Trophoblast cell (in vitro differentiated cells and primary cell): ENCODE data around the gene NPEPL1.

Source experiments
- DNase-seq, 2 donors: peaks; one replicate each; pipeline ENCODE4 v3.0.0-alpha.2; 2016
- H2AFZ ChIP-seq: 2 replicates; pipeline ENCODE4 v1.6.1; 2013; ENCODE audit warnings: low read length, moderate library complexity, mild to moderate bottlenecking; ENCODE audit not compliant: insufficient read depth, poor library complexity
- H2AK5ac ChIP-seq: 2 replicates; pipeline ENCODE4 v1.6.1; 2013; ENCODE audit warnings: mild to moderate bottlenecking, low read length
- H2BK120ac ChIP-seq: 2 replicates; pipeline ENCODE4 v1.6.1; 2013; ENCODE audit warnings: low read length, mild to moderate bottlenecking, moderate library complexity; ENCODE audit not compliant: insufficient read depth, poor library complexity
- H2BK12ac ChIP-seq: 2 replicates; pipeline ENCODE4 v1.6.1; 2013; ENCODE audit warnings: mild to moderate bottlenecking, low read length, moderate library complexity
- H2BK5ac ChIP-seq: 2 replicates; pipeline ENCODE4 v1.6.1; 2013; ENCODE audit warnings: low read length, low read depth, moderate library complexity, mild to moderate bottlenecking; ENCODE audit not compliant: poor library complexity
- H3K14ac ChIP-seq: 2 replicates; pipeline ENCODE4 v1.6.1; 2013; ENCODE audit warnings: mild to moderate bottlenecking, low read length
- H3K18ac ChIP-seq: 2 replicates; pipeline ENCODE4 v1.6.1; 2013; ENCODE audit warnings: mild to moderate bottlenecking, low read length
- H3K23ac ChIP-seq: 2 replicates; pipeline ENCODE4 v1.6.1; 2013; ENCODE audit warnings: low read length
- H3K27ac ChIP-seq: 2 replicates; pipeline ENCODE4 v1.5.1; 2013; ENCODE audit warnings: low read depth, mild to moderate bottlenecking, inconsistent platforms, low read length, moderate library complexity
- H3K27me3 ChIP-seq: 2 replicates; pipeline ENCODE4 v1.6.1; 2013; ENCODE audit warnings: inconsistent platforms, mild to moderate bottlenecking, low read length, moderate library complexity; ENCODE audit not compliant: insufficient read depth
- H3K36me3 ChIP-seq, 2 experiments: 1 replicate in 1 of 2; 2 replicates in 1 of 2; pipeline ENCODE4 v1.6.1; 2013; ENCODE audit warnings: low read length in 2 of 2, mild to moderate bottlenecking in 2 of 2, moderate library complexity in 1 of 2; ENCODE audit not compliant: insufficient read depth in 2 of 2, control insufficient read depth in 1 of 2
- H3K4ac ChIP-seq: 2 replicates; pipeline ENCODE4 v1.6.1; 2013; ENCODE audit warnings: low read depth, mild to moderate bottlenecking, low read length, moderate library complexity
- H3K4me1 ChIP-seq, 2 experiments: 1 replicate in 1 of 2; 2 replicates in 1 of 2; pipeline ENCODE4 v1.6.1; 2013; ENCODE audit warnings: low read length in 2 of 2, mild to moderate bottlenecking in 2 of 2, moderate library complexity in 1 of 2; ENCODE audit not compliant: insufficient read depth in 2 of 2, control insufficient read depth in 1 of 2
- H3K4me2 ChIP-seq: 2 replicates; pipeline ENCODE4 v1.6.1; 2013; ENCODE audit warnings: inconsistent platforms, mild to moderate bottlenecking, low read length, moderate library complexity
- H3K4me3 ChIP-seq: 2 replicates; pipeline ENCODE4 v1.5.1; 2013; ENCODE audit warnings: mild to moderate bottlenecking, low read depth, low read length, inconsistent platforms
- H3K79me1 ChIP-seq: one replicate; pipeline ENCODE4 v1.6.1; 2013; ENCODE audit warnings: low read length
- H3K79me2 ChIP-seq: 2 replicates; pipeline ENCODE4 v1.6.1; 2013; ENCODE audit warnings: low read length, mild to moderate bottlenecking; ENCODE audit not compliant: control insufficient read depth, insufficient read depth, poor library complexity
- H3K9ac ChIP-seq: 2 replicates; pipeline ENCODE4 v1.6.1; 2013; ENCODE audit warnings: mild to moderate bottlenecking, low read length
- H3K9me3 ChIP-seq: 2 replicates; pipeline ENCODE4 v1.6.1; 2013; ENCODE audit warnings: low read depth, mild to moderate bottlenecking, control low read depth, inconsistent platforms, low read length; ENCODE audit not compliant: insufficient read depth
- H4K12ac ChIP-seq: 2 replicates; pipeline ENCODE4 v1.6.1; 2013; ENCODE audit warnings: low read depth, mild to moderate bottlenecking, low read length, moderate library complexity
- H4K8ac ChIP-seq: 2 replicates; pipeline ENCODE4 v1.6.1; 2013; ENCODE audit warnings: low read depth, mild to moderate bottlenecking, low read length, moderate library complexity
- H4K91ac ChIP-seq: one replicate; pipeline ENCODE4 v1.6.1; 2013; ENCODE audit warnings: low read depth, mild to moderate bottlenecking, low read length, moderate library complexity
- WGBS: extraction: QIAGEN DNeasy Blood & Tissue Kit; methylation state at CpG from one replicate; pipeline ENCODE4 v1.1.7; 2013; ENCODE audit warnings: missing lambda C conversion rate; ENCODE audit not compliant: insufficient read length, insufficient coverage; ENCODE audit errors: extremely low coverage; 5-methylcytosine and 5-hydroxymethylcytosine counted together

Gene NPEPL1

GRCh38 chr20:58659841-58660240 is 32.8 kb upstream of the NPEPL1 start:
- H3K4me1 ChIP-seq = no peaks in the 10 kb centered on the region
- no peak overlapping the region for H3K14ac ChIP-seq
- H3K9me3 ChIP-seq = no peaks in the 10 kb centered on the region
- H3K27ac ChIP-seq = no peak overlapping the region
- no peak overlapping the region for H4K8ac ChIP-seq
- H3K79me1 ChIP-seq = no peaks in the 10 kb centered on the region
- H3K36me3 ChIP-seq = peaks cover 8 to 12% of the 10 kb centered on the region in 2 experiments
- H3K4me3 ChIP-seq = no peak overlapping the region
- no peaks in the 10 kb centered on the region for H3K27me3 ChIP-seq
- H4K12ac ChIP-seq = no peak overlapping the region
- no peak overlapping the region for H3K4ac ChIP-seq
- no peak overlapping the region for H3K23ac ChIP-seq
- H2BK12ac ChIP-seq = no peak overlapping the region
- H2BK120ac ChIP-seq = no peak overlapping the region
- no peak overlapping the region for H2AFZ ChIP-seq
- no peak overlapping the region for H3K9ac ChIP-seq
- peaks cover 1% of the 10 kb centered on the region for H3K79me2 ChIP-seq
- H2BK5ac ChIP-seq = no peak overlapping the region
- no peak overlapping the region for H3K4me2 ChIP-seq
- no CpG with 5 or more reads among the region's 3 CpGs for WGBS
- no peak overlapping the region for H4K91ac ChIP-seq
- no peak overlapping the region for H3K18ac ChIP-seq
- DNase-seq = peak; percentile 35 to 36
- H2AK5ac ChIP-seq = no peak overlapping the region

- DNase-seq = no peak
- no peak overlapping the region for H4K12ac ChIP-seq
- H2BK5ac ChIP-seq = no peak overlapping the region
- no peak overlapping the region for H2BK120ac ChIP-seq
- H3K79me2 ChIP-seq = peaks cover 1% of the 10 kb centered on the region
- no peak overlapping the region for H2BK12ac ChIP-seq
- H3K4me3 ChIP-seq = no peak overlapping the region
- no peak overlapping the region for H2AFZ ChIP-seq
- H3K36me3 ChIP-seq = peaks cover 8 to 17% of the 10 kb centered on the region in 2 experiments
- no peak overlapping the region for H3K18ac ChIP-seq
- no peak overlapping the region for H2AK5ac ChIP-seq
- no peaks in the 10 kb centered on the region for H3K79me1 ChIP-seq
- no CpG with 5 or more reads among the region's 14 CpGs for WGBS
- no peak overlapping the region for H3K27ac ChIP-seq
- no peak overlapping the region for H3K9ac ChIP-seq
- H3K4me1 ChIP-seq = no peaks in the 10 kb centered on the region
- no peak overlapping the region for H4K8ac ChIP-seq
- no peaks in the 10 kb centered on the region for H3K9me3 ChIP-seq
- no peak overlapping the region for H3K4me2 ChIP-seq
- H3K27me3 ChIP-seq = no peaks in the 10 kb centered on the region
- no peak overlapping the region for H3K4ac ChIP-seq
- no peak overlapping the region for H3K23ac ChIP-seq
- no peak overlapping the region for H4K91ac ChIP-seq
- H3K14ac ChIP-seq = no peak overlapping the region
These were observed 31.6 kb upstream of the NPEPL1 start for GRCh38 chr20:58660855-58661597.

- Histone ChIP-seq H3K4me3 (no peak overlapping the region), H3K14ac (no peak overlapping the region), H2BK12ac (no peak overlapping the region), H3K27ac (no peak overlapping the region), H4K12ac (no peak overlapping the region), H3K4me1 (no peaks in the 10 kb centered on the region), H3K18ac (peak overlapping the region; percentile 91), H3K36me3 (peaks cover 10 to 16% of the 10 kb centered on the region in 2 experiments), H3K4me2 (no peak overlapping the region), H4K91ac (no peak overlapping the region), H3K9ac (no peak overlapping the region), H2BK5ac (no peak overlapping the region), H3K4ac (no peak overlapping the region), H2AK5ac (no peak overlapping the region), H3K9me3 (no peaks in the 10 kb centered on the region), H3K23ac (no peak overlapping the region), H3K27me3 (no peaks in the 10 kb centered on the region), H2BK120ac (no peak overlapping the region), H3K79me1 (no peaks in the 10 kb centered on the region), H4K8ac (no peak overlapping the region), H2AFZ (no peak overlapping the region), H3K79me2 (peaks cover 1% of the 10 kb centered on the region)
- no peak for DNase-seq
- no CpG with 5 or more reads among the region's 12 CpGs for WGBS
These were observed 30.8 kb upstream of the NPEPL1 start for GRCh38 chr20:58661598-58662473.

GRCh38 chr20:58664331-58664730 is 28.3 kb upstream of the NPEPL1 start:
- H3K4ac ChIP-seq = no peak overlapping the region
- no peak overlapping the region for H3K18ac ChIP-seq
- H3K4me1 ChIP-seq = no peaks in the 10 kb centered on the region
- H3K27me3 ChIP-seq = no peaks in the 10 kb centered on the region
- no CpG with 5 or more reads among the region's 2 CpGs for WGBS
- no peak overlapping the region for H2AK5ac ChIP-seq
- no peak overlapping the region for H3K23ac ChIP-seq
- no peak overlapping the region for H3K4me3 ChIP-seq
- H3K79me1 ChIP-seq = no peaks in the 10 kb centered on the region
- no peak for DNase-seq
- H3K14ac ChIP-seq = no peak overlapping the region
- peaks cover 1% of the 10 kb centered on the region for H3K79me2 ChIP-seq
- H2BK5ac ChIP-seq = no peak overlapping the region
- H2AFZ ChIP-seq = no peak overlapping the region
- H4K91ac ChIP-seq = no peak overlapping the region
- peaks cover 20 to 26% of the 10 kb centered on the region in 2 experiments for H3K36me3 ChIP-seq
- no peak overlapping the region for H3K4me2 ChIP-seq
- H3K27ac ChIP-seq = no peak overlapping the region
- no peak overlapping the region for H4K12ac ChIP-seq
- no peak overlapping the region for H3K9ac ChIP-seq
- H2BK12ac ChIP-seq = no peak overlapping the region
- H3K9me3 ChIP-seq = no peaks in the 10 kb centered on the region
- no peak overlapping the region for H4K8ac ChIP-seq
- H2BK120ac ChIP-seq = no peak overlapping the region
